GM21390 (cell line): ENCODE data around the gene CABLES2.
A peak's percentile ranks its signal among the peaks of the same experiment; 100 is the strongest.
"Not testable (repeated sequence)": the region's sequence is repeated elsewhere in the genome, so short reads cannot be mapped to it uniquely, and the experiment has no call there.

ENCODE experiments used
- ATAC-seq: cut with Tn5 transposase; IDR thresholded peaks from one replicate; pipeline ENCODE4 v1.9.1; 2021; ENCODE audit not compliant: unreplicated experiment

Gene CABLES2

DNA sequence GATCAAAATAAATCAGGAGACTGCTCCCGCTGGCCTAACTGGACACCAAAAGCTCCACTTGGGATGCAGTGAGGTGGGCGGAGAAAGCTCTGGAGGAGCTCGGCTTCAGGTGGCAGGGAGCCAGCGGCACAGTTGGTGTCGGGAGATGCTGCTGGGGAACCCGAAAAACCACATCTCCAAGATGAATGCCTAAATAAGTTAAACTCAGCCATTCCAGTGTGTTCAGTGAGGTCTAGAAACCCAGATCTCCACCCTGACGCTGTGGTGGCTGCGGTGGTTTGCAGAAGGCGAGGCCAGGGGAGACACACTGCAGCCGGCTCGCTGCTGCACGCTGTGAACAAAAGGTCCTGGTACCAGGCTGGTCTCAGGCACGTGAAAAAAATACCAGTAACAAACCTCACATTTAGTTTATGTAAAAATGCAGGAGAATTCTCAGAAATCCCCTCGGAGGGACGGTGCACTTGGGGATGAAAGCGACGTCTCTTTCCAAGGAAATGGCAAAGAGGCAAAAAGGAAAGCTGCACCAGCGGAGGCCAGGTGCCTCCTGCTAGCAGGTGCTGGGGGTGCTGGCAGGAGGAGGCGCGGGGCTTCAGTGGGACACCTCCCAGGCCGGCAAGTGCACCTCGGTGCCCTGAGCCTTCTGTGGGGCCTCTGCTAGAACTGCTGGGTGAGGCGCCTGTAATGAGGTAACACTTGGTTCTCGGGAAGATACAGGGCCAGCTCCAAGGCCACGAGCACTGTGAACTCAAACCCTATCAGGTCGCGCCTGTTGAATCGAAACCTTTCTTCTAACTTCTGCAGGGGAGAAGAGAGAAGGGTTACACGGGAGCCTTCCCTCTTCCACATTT, 16.5 kb downstream of the CABLES2 start:
- ATAC-seq, result no peak

DNA sequence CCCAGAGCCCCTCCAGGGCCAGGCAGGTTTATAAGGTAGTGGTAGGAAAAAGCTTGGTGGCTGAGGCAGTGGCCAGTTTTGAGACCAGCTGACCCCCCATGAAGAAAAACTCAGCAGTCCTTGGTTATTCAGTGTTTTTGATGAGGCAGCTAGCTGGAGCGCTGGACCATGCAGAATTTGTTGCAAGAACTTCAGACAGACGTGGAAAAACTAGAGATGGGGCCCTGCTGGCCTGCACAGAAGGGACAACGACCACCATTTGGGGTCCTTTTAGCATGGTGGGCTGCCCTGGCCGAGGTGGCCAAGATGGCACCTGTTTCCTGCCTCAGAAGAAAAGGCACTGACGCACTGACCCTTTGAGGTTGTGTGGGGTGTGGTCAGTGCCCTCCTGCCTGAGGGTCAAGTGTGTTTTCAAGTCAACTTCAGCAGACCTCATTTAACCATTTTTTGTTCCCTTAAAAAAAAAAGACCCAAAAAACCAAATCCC, 17.4 kb downstream of the CABLES2 start:
- no peak for ATAC-seq

DNA sequence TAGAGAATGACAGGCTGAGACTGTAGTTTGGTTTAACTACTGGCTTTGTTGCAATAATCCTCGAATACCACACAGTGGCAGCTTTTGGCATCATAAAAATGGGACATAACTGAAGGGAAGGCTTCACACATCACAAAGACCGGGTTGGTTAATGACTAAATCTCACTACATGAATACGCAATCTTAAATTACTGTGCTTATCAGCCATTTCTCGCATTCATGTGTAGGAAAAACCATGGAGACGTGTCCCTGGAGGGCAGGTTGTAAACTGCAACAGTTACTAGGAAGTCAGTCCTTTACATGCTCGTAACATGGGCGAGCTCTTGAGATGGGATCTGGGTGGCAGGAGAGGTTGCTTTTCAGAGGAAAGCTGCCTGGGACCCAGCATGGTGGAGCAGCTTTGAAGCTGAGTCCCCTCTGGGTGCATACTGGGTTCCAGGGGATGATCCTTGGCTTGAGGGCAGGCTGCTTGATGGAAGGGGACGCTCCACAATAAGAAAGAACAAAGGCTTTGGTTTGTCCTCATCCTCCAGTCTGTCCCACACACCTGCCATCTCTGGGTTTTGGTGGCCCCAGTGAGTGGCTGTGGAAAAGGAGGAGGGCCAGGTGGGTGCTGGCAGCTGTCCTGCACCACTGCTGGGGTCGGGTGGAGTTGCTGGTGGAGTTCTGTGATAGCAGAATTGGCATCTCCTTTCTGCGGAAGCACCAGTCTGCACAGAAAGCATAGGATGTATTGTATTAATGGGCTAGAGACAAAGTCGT, 18.1 kb downstream of the CABLES2 start:
- no peak for ATAC-seq

DNA sequence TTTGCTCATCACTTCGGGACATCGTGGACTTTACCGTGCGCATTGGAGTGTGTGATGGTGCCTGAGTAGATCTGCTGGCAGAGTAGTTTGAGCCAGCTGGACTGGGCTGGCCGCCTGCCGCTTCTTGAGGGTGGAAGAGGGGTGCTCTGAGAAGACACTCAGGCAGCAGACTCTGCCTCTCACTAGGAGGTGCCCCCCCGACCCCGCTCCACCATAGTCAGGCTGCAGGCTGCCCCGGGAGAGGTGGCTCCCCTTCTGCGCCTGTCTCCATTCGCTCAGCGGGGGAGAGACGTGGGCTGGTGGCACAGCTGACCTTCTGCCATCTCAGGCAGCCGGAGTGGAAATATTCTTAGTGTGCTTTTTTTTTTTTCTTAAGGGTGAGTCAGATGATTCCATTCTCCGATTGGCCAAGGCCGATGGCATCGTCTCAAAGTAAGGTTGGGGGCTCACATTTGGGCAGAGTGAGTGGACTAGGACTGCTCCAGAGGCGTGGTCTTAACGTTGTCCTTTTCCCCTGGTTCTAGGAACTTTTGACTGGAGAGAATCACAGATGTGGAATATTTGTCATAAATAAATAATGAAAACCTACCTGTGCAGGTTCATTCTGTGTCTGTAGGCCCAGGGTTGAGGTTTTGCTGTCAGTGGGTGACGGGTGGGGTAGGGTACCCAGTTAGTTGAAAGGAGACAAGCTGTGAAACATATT, 19.0 kb downstream of the CABLES2 start:
- ATAC-seq, result no peak

DNA sequence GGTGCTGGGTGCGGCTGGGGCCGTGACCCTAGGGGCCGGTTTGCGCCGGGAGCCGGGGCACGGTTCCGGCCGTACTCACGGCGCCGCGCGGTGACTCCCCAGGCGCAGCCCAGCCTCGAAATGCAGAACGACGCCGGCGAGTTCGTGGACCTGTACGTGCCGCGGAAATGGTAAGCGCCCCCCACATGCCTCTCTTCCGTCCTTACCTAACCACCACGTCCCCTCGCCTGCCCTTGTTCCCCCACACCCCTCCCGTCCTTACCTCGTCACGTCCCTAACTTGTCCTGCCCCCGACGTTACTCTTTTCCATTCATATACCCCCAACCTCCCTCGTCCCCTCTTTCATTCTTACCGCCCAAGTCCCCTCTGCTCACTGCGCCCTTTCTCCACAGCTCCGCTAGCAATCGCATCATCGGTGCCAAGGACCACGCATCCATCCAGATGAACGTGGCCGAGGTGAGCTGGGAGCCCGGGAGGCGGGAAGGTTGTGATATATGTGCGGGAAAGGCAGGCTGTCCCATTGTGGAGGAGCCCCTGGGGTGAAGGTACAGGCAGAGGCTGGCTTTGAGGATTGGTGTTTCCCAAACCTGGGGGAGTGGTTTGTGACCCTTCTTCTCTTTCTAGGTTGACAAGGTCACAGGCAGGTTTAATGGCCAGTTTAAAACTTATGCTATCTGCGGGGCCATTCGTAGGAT, 19.7 kb downstream of the CABLES2 start:
- no peak for ATAC-seq

DNA sequence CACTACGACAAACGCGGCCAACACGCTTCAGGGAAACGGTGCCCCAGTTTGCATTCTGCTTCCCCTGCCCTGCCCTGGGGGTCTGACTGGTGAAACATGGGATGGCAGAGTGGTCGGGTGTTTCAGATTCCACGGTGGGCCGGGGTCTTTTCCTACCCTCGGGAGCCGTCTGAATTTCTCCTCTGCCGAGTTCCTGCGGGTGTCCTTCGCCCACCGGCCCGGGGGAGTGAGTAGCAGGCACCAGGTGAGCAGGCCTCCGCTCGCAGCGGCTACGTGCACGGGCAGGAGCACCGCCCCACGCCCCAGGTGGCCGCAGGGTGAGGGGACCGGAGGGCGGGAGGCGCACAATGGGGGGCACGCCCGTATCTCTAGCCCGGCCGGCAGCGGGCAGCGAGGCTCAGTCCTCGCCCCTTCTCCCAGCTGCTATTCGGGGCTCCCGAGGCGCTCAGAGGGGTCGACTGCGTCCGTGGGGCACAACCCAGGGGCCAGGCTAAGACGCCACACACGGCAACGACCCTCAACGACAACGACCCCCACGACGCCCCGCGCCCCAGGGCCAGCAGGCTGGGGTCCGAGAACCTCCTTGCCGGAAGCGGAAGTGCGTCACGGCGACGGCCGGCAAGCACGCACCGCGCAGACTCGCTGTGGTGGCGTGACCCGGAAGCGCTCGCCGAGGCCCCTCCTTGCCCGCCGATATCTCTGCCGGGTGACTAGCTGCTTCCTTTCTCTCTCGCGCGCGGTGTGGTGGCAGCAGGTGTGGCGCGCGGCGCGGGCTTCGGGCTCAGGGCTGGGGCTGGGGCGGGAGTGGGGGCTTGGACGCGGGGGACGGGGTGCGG, 20.5 kb downstream of the CABLES2 start, which contains the start of gene RPS21:
RPS21 (plus strand) TSS at position 721 of the 836 bp plus-strand sequence. CDS start 236 bp downstream, outside the sequence.
- peak; percentile 78 for ATAC-seq

DNA sequence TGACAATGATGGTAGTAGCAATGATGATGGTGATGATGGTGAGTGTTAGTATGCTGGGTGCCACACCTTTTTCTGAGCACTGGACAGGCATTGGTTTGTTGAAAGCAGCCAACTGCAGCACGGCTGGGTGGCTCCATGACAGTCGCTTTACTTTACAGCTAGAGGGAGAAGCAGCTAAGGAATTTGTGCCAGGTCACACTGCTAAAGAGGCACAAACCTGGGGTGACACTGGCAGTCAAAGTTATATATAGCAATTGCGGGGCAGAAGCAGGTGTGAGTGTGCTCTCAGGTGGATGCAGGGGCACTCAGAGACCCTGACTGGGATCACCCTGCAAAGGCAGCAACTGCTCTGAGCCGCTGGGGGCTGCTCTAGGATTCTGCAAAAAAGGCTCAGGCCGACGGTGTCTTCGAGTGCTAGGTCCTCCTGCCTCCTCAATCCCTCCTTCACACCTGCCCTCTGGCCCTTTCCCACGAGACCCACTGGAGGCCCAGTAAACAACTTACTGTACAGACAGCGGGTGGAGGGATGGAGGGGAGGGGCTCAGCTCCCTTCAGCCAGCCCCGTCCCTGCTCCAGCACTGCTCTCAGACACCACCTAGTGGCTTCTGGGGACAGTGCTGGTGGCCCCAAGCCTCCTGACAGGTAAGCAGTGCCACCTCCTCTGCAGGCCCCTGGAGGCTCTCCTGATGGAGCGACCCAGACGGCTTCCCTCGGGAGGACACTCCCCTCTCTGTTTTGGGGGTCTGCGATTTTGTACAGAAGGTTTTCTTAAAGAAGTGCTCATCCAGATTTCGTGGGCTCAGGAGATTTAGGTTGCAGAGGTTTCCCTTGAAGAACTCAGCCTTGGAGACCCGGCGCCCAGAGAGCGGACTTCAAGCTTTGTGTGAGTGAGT, 24.5 kb downstream of the CABLES2 start:
- peak; percentile 50 for ATAC-seq

DNA sequence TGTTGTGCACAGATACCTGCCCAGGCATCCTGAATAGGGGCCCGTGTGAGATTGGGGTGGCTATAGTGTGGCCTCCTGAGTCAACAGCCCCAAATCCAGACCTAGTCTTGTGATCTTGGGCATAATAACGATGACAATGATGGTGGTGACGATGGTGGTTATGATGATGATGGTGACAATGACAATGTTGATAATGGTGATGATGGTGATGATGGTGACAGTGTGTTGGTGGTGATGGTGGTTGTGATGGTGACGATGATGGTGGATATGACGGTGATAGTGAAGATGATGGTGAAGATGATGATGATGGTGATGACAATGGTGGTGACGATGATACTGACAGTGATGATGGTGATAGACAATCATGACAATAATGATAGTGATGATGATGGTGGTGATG, 25.2 kb downstream of the CABLES2 start:
- ATAC-seq, result no peak

DNA sequence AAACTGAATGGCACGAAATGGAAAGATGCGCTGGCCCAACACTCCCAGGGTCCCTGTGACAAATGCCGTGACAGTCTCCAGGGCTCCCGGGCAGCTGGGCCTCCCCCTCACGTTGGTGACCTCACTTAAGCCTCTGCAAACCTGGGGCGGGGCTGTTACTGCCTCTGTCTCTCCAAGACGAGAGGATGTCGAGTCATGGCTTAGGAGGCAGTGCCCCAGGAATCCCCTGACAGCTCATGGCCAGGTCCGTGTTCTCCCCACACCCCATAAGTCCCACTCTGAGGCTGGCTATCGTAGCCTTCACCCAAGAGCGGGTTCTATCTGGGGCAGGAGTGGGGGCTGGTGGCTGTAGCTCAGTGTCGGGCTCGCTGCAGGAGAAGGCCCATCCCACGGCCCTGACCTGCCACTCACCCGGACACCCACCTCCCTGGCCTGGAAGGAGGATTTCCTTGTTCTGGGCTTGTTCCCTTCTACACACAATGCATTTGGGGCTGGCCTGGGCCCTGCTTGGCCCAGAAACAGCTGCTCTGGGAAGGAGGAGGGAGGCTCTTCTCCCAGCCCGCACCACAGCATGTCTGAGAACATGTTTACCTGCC, 25.8 kb downstream of the CABLES2 start:
- ATAC-seq, result no peak

DNA sequence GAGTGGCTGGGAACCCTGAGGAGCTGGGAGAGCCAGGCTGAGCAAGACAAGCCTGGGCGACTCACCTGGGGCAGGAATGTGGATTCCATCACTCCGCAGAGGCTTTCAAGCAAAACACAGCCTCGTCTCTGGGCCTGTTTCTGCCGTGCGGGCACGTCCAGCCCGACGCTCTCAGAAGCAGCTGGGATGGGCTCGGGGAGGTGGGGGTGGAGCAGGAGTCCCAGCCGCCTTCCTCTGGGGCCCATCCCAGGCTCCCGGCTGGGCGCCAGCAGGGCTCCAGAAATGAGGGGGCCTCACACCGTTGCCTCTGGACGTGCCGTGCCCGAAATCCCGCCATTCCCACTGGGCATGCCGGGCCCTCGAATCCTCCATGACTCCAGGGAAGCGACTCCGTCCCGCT, 28.9 kb downstream of the CABLES2 start:
- ATAC-seq, result no peak

DNA sequence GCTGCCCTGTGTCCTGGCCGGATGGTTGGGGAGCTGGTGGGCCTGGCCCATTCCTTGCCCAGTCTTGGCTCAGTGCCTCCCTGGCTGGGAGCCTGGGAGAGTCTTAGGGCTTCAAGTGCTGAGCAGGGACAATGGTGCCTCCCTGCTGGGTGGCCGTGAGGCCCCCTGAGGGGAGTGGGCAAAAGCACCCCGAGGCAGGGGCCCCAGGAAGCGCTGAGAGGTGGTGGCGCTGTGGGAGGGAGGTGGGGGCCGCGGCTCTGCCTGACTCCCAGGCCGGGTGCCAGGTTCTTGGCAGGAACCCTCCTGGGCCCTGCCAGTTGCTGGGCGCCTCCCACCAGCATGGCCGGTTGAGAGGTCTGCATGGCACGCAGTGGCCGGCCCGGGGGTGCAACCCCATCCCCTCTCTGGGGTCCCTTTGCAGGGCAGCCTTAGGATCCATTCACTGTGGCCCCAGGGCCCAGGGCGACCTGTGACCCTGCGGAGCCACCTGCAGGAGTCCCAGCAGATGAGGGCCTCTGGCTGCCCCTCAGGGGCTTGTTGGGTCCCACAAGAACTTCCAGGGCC, 29.4 kb downstream of the CABLES2 start:
- no peak for ATAC-seq

DNA sequence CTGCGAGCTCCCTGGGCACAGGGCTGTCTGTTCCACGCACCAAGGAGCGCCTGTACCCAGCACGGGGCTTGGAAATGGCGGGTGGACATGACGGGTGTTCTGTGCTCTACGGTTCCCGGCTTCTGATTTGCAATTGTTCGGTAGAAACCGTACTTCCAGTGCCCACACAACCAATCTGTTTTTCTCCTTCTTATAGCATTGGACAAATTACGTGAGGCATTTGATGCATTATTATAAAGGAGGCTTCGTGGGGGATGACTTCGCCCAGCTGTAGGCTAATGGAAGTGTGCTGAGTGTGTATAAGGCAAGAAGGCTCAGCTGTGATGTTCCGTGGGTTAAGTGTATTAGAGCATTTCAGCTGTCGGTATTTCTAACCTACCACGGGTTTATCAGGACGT, 30.0 kb downstream of the CABLES2 start:
- no peak for ATAC-seq

DNA sequence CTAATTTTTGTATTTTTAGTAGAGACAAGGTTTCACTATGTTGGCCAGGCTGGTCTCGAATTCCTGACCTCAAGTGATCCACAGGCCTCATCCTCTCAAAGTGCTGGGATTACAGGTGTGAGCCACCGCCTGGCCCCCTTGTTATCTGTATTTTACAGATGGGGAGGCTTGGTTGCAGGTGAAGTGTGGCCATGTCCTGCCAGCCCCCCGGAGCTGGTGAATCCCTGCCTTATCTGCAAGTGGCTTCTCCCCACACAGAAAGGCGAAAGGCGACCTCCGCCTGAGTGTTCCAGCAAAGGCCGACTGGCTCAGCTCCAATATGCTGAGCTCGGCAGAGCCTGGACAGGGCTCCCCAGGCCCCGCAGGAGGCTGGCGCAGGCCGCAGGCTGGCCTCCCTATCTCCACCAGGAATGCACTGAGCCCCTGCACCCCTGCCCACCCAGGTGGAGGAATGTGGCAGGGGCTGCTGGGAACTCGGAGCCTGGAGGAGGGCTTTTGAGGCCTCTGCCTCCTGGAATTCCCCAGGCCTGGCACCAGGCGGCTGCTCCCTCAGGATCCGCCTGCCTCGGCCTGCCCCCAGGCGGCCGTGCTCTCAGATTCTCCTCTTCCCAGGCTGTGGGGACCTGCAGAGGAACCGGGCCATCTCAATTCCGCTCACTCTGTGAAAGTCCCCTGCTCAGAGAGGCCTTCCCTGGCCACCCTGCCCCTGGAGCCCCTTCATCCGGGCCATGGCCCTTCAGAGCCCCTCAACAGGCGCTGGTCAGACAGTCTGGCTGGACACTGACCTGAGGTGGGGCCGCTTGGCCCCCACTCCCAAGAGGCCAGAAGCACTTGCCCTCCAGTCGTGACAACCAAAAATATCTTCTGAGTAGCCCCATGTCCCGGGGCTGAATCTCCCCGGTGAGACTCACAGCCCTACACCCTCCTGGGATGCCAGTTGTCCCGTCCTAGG, 30.7 kb downstream of the CABLES2 start:
- no peak for ATAC-seq

DNA sequence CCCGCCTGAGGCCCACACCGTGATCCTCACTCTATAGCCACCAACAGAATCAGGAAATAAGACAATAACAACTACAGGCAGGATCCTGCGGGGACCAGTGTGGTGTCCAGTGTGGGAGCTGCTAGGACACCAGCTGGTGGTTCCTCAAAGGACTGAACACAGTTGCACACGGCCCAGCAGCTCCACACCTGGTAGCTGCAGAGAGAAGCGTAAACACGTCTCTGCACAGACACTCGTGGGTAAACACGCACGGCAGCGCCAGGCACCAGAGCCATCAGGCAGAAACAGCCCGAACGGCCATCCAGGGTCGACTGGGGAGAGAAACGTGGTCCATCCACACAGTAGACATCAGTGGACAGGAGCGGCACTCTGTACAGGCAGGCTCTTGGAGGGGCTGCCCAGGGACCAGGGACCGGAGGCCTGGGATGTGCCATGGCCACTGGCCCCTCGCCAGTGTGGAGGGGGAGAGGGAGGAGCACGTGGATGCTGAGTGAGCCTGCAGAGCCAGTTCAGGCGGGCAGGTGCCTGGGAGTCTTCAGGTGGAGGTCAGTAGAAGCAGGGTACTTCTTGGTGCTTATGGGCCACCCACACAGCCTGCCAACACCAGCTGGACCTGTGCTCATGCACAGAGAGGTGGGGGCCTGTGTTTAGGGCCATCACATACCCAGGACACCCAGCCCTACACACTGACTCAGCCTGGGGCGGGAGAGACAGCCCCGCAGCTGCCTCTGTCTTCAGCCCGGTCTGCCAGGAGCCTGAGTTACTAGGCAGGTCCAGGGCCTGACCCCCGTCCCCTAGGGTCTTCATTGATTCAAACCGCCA, 32.5 kb downstream of the CABLES2 start:
- no peak for ATAC-seq

DNA sequence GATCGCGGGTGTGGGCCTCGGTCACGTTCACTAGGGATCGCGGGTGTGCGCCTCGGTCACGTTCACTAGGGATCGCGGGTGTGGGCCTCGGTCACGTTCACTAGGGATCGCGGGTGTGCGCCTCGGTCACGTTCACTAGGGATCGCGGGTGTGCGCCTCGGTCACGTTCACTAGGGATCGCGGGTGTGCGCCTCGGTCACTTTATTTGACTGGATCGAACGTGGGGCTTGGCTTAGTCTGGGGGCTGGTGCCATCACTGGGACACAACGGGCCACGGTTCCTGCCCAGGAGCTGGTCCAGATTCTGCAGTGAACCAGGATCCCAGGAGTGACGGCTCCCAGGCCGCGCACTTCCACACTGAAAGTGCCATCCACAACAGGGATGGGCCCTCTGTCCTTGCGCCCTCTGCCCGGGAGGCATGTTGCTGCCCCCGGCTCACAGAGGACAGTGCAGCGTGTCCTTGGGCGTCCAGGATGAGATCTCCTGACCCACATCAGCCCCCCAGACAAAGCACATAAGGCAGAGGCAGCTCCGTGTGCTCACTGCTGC, 33.4 kb downstream of the CABLES2 start:
- ATAC-seq, result not testable (repeated sequence)
